ENCODE results near the gene ELMO1.

ELMO1 gene

GRCh38 chr7:36881233-36881874 lies 567.3 kb downstream of the ELMO1 start:
- Histone ChIP-seq H3K4me1 (ENCODE audit: insufficient read depth, low read length) (no peaks in the 10 kb centered on the region), H3K9ac (ENCODE audit: low read depth, low read length) (no peak overlapping the region), H3K27ac (ENCODE audit: low read length) (no peak overlapping the region), H2AFZ (ENCODE audit: low read depth, low read length) (no peak overlapping the region), H4K20me1 (ENCODE audit: insufficient read depth, low read length) (no peaks in the 10 kb centered on the region), H3K9me3 (ENCODE audit: insufficient read depth, low read length, severe bottlenecking) (no peaks in the 10 kb centered on the region), H3K36me3 (ENCODE audit: insufficient read depth, low read length) (peaks cover 23% of the 10 kb centered on the region), H3K79me2 (ENCODE audit: insufficient read depth, low read length) (no peaks in the 10 kb centered on the region), H3K4me2 (ENCODE audit: insufficient read depth, low read length) (no peak overlapping the region), H3K27me3 (ENCODE audit: insufficient read depth, low read length, poor library complexity) (no peaks in the 10 kb centered on the region), H3K4me3 (ENCODE audit: low read depth in 1 of 2, low read length in 2 of 2) (no peak overlapping the region)
- TF ChIP-seq EZH2 (IDR thresholded peaks at IDR 0.05; ENCODE audit: borderline replicate concordance, low read depth, low read length, severe bottlenecking) = no peak
- TF ChIP-seq CTCF (IDR thresholded peaks at IDR 0.05; ENCODE audit: borderline replicate concordance, extremely low read depth, low read length, poor library complexity, severe bottlenecking) = no peak
- ATAC-seq (ENCODE audit: insufficient read depth, low read depth) (no peak), DNase-seq (no peak)

- Histone ChIP-seq H3K4me3 (ENCODE audit: low read depth in 1 of 2, low read length in 2 of 2) (no peak overlapping the region), H3K27ac (ENCODE audit: low read length) (no peak overlapping the region), H3K9me3 (ENCODE audit: insufficient read depth, low read length, severe bottlenecking) (no peaks in the 10 kb centered on the region), H4K20me1 (ENCODE audit: insufficient read depth, low read length) (no peaks in the 10 kb centered on the region), H3K9ac (ENCODE audit: low read depth, low read length) (no peak overlapping the region), H3K36me3 (ENCODE audit: insufficient read depth, low read length) (peaks cover 16% of the 10 kb centered on the region; the same call in 1 of the 2 replicates), H2AFZ (ENCODE audit: low read depth, low read length) (no peak overlapping the region), H3K27me3 (ENCODE audit: insufficient read depth, low read length, poor library complexity) (no peaks in the 10 kb centered on the region), H3K4me2 (ENCODE audit: insufficient read depth, low read length) (no peak overlapping the region), H3K4me1 (ENCODE audit: insufficient read depth, low read length) (no peaks in the 10 kb centered on the region), H3K79me2 (ENCODE audit: insufficient read depth, low read length) (no peaks in the 10 kb centered on the region)
- no peak for DNase-seq
- ATAC-seq (ENCODE audit: insufficient read depth, low read depth) = no peak
- TF ChIP-seq EZH2 (IDR thresholded peaks at IDR 0.05; ENCODE audit: borderline replicate concordance, low read depth, low read length, severe bottlenecking) (no peak), CTCF (IDR thresholded peaks at IDR 0.05; ENCODE audit: borderline replicate concordance, extremely low read depth, low read length, poor library complexity, severe bottlenecking) (no peak)
These were observed 568.6 kb downstream of the ELMO1 start for GRCh38 chr7:36880108-36880507.

GRCh38 chr7:36879021-36879420 lies 569.6 kb downstream of the ELMO1 start:
- ATAC-seq (ENCODE audit: insufficient read depth, low read depth) (no peak), DNase-seq (no peak)
- no peaks in the 10 kb centered on the region for H3K27me3 ChIP-seq (ENCODE audit: insufficient read depth, low read length, poor library complexity)
- peaks cover 16% of the 10 kb centered on the region; the same call in 1 of the 2 replicates for H3K36me3 ChIP-seq (ENCODE audit: insufficient read depth, low read length)
- H3K4me3 ChIP-seq (ENCODE audit: low read depth in 1 of 2, low read length in 2 of 2) = no peak overlapping the region
- H3K4me1 ChIP-seq (ENCODE audit: insufficient read depth, low read length) = no peaks in the 10 kb centered on the region
- H3K9me3 ChIP-seq (ENCODE audit: insufficient read depth, low read length, severe bottlenecking) = no peaks in the 10 kb centered on the region
- H4K20me1 ChIP-seq (ENCODE audit: insufficient read depth, low read length) = no peaks in the 10 kb centered on the region
- no peak for TF ChIP-seq EZH2 (IDR thresholded peaks at IDR 0.05; ENCODE audit: borderline replicate concordance, low read depth, low read length, severe bottlenecking)
- TF ChIP-seq CTCF (IDR thresholded peaks at IDR 0.05; ENCODE audit: borderline replicate concordance, extremely low read depth, low read length, poor library complexity, severe bottlenecking) = no peak
- no peak overlapping the region for H3K4me2 ChIP-seq (ENCODE audit: insufficient read depth, low read length)
- H3K9ac ChIP-seq (ENCODE audit: low read depth, low read length) = no peak overlapping the region
- no peaks in the 10 kb centered on the region for H3K79me2 ChIP-seq (ENCODE audit: insufficient read depth, low read length)
- H2AFZ ChIP-seq (ENCODE audit: low read depth, low read length) = no peak overlapping the region
- H3K27ac ChIP-seq (ENCODE audit: low read length) = no peak overlapping the region

All from DND-41 (cell line).